GM12801 (cell line): ENCODE data around the gene POU6F1.

ENCODE experiments used
- TF ChIP-seq, protein P1 (sequence below): IDR thresholded peaks from one replicate; pipeline ENCODE4 v1.5.1; 2011; ENCODE audit warnings: control low read depth; ENCODE audit not compliant: insufficient read length; ENCODE audit errors: extremely low read depth

POU6F1 gene

DNA sequence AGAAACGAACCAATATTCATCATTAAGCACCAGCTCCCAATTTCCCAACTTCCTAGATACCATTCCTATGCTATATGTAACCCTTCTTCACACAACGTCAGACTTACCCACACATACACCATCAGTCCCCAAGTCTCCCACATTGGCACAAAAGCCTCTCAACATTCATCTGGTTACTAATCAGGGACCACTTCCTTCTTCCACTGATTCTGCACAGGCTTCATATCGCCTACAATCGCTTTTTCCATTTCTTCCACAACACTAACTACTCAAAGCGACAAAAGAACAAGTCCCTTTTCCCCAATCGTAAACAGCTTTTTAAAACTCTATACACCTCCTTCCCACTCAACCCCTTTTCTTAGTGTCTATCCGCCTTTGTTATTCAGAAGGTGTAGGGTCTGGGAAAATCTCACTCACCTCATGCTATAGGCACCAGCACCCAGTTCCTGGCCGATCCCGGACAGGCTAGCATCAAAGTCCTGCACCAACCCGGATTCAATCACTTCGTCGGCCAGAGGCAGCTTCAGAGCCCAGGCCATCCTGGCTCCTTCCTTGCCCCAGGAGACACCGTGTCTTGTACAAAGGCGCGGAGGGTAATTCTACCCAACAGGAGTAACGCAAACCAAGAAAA, 45.9 kb downstream of the POU6F1 start:
- TF ChIP-seq, protein P1, sequence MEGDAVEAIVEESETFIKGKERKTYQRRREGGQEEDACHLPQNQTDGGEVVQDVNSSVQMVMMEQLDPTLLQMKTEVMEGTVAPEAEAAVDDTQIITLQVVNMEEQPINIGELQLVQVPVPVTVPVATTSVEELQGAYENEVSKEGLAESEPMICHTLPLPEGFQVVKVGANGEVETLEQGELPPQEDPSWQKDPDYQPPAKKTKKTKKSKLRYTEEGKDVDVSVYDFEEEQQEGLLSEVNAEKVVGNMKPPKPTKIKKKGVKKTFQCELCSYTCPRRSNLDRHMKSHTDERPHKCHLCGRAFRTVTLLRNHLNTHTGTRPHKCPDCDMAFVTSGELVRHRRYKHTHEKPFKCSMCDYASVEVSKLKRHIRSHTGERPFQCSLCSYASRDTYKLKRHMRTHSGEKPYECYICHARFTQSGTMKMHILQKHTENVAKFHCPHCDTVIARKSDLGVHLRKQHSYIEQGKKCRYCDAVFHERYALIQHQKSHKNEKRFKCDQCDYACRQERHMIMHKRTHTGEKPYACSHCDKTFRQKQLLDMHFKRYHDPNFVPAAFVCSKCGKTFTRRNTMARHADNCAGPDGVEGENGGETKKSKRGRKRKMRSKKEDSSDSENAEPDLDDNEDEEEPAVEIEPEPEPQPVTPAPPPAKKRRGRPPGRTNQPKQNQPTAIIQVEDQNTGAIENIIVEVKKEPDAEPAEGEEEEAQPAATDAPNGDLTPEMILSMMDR: no peak

DNA sequence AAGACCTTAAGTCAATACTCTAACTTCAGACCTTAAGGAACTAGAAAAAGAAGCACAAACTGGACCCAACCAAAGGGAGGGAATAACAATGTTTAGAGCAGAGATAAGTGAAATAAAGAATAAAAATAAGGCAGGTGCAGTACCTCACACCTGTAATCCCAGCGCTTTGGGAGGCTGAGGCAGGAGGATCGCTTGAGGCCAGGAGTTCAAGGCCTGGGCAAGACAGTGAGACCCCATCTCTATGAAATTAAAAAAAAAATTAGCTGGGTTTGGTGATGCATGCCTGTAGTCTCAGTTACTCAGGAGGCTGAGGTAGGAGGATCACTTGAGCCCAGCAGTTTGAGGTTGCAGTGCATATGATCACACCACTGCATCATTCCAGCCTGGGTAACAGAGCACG, 54.1 kb downstream of the POU6F1 start:
- TF ChIP-seq, protein P1: no peak

DNA sequence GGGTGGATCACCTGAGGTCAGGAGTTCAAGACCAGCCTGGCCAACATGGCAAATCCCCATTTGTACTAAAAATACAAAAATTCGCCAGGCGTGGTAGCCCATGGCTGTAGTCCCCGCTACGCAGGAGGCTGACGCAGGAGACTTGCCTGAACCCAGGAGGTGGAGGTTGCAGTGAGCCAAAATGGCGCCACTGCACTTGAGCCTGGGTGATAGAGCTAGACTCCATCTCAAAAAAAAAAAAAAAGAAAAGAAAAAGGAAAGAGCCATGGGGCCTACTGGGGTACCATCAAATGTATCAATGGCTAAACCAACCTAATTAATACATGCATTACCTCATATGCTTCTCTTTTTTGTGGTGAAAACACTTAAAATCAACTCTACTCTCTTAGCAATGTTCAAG, 55.6 kb downstream of the POU6F1 start:
- TF ChIP-seq, protein P1: no peak

DNA sequence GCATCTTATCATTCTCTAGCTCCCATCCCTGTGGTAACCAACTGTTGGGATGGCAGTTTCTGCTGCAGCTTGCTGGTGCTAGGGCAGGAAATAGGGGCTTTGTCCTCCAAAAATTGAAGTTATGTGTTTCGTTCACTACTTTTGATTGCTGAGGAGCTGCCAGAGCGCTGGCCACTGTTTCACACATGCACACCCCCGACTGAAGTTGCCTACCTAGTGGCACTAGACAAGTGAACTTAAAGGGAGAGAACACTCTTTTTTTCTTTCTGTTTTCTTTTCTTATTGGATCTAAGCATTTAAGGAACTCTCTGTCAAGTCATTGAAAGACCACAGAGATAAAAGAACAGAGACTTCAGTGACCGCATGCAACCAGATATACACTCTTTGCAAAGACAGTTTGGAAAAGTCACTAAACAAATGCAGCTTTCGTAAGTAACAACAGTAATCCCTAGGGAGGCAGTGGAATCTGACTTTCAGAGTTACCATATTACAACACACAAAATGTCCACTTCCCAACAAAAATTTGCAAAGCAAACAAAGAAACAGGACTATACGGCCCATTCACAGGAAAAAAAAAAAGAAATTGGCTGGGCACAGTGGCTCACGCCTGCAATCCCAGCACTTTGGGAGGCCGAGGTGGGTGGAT, 56.9 kb downstream of the POU6F1 start:
- TF ChIP-seq, protein P1: no peak

DNA sequence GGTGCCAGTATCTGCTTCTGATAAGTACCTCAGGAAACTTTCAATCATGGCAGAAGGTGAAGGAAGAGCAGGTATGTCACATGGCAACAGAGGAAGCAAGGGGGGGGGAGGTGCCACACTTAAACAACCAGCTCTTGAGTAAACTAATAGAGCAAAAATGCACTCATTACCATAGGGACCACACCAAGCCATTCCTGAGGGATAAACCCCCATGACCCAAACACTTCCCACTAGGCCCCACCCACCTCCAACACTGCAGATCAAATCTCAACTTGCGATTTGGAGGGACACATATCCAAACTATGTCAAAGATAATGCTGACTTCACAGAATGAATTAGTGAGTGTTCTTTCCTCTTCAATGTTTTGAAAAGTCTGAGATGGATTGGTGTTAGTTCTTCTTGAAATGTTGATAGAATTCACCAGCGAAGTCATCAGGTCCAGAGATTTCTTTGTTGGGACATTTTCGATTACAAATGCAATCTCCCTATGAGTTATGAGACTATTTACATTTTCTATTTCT, 61.6 kb downstream of the POU6F1 start:
- TF ChIP-seq, protein P1: no peak

DNA sequence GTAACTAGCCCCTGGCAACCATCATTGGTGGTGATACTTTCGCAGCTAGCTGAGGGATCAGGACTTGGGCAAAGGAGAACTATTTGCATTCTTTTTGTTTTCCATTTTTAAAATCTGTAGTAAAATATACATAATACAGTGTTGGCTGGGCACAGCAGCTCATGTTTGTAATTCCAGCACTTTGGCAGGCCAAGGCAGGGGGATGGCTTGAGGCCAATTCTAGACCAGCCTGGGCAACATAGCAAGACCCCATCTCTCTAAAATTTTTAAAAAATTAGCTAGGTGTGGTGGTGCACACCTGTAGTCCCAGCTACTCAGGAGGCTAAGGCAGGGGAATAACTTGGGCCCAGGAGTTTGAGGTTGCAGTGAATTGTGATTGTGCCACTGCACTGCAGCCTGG, 64.9 kb downstream of the POU6F1 start:
- TF ChIP-seq, protein P1: no peak

DNA sequence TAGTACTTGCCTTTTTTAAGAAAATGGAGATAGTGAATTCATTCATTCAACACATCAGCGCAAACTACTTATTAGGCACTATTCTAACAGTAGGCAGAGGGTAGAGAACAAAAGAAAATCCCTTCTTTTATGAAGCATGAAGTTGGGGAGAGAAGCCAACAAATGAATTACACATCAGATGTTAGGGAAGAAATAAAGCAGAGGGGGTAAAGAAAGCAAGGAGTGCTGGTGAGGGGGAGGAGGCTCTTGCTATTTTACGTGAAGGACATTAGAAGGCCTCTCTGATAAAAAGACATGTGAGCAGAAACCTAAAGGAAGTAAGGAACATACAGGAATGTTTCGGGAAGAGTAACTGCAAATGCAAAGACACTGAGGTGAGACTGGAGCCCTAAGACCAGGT, 67.1 kb downstream of the POU6F1 start:
- TF ChIP-seq, protein P1: no peak
